GM19351 (cell line): Measurements from ENCODE around the gene COL17A1.
A peak's percentile ranks its signal among the peaks of the same experiment; 100 is the strongest.

Experiments
- ATAC-seq: cut with Tn5 transposase; IDR thresholded peaks from one replicate; pipeline ENCODE4 v1.9.1; 2021; ENCODE audit warnings: mild to moderate bottlenecking, moderate library complexity; ENCODE audit not compliant: unreplicated experiment

The COL17A1 gene

GRCh38 chr10:103995134-103995533, 90.5 kb downstream of the COL17A1 start:
- ATAC-seq = no peak

- no peak for ATAC-seq
These were observed 94.1 kb downstream of the COL17A1 start for GRCh38 chr10:103991393-103992128.

- no peak for ATAC-seq
These were observed 95.1 kb downstream of the COL17A1 start for GRCh38 chr10:103990531-103990930.

- ATAC-seq = no peak
These were observed 95.6 kb downstream of the COL17A1 start for GRCh38 chr10:103990121-103990520.

GRCh38 chr10:103986360-103986759, 99.3 kb downstream of the COL17A1 start:
- no peak for ATAC-seq

GRCh38 chr10:103985726-103986125, 100.0 kb downstream of the COL17A1 start:
- no peak for ATAC-seq

- ATAC-seq = peak; percentile 89
These were observed 102.2 kb downstream of the COL17A1 start for GRCh38 chr10:103983367-103983911.

GRCh38 chr10:103982639-103983038, 103.0 kb downstream of the COL17A1 start:
- no peak for ATAC-seq
